ENCODE data around the gene CCND1.
A peak's percentile ranks its signal among the peaks of the same experiment; 100 is the strongest.

The CCND1 gene

GRCh38 chr11:69677749-69678148, 36.8 kb downstream of the CCND1 start:
- H3K4me3 ChIP-seq (ENCODE audit: low read depth, low read length) = no peak overlapping the region
- TF ChIP-seq, protein P1, sequence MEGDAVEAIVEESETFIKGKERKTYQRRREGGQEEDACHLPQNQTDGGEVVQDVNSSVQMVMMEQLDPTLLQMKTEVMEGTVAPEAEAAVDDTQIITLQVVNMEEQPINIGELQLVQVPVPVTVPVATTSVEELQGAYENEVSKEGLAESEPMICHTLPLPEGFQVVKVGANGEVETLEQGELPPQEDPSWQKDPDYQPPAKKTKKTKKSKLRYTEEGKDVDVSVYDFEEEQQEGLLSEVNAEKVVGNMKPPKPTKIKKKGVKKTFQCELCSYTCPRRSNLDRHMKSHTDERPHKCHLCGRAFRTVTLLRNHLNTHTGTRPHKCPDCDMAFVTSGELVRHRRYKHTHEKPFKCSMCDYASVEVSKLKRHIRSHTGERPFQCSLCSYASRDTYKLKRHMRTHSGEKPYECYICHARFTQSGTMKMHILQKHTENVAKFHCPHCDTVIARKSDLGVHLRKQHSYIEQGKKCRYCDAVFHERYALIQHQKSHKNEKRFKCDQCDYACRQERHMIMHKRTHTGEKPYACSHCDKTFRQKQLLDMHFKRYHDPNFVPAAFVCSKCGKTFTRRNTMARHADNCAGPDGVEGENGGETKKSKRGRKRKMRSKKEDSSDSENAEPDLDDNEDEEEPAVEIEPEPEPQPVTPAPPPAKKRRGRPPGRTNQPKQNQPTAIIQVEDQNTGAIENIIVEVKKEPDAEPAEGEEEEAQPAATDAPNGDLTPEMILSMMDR (IDR thresholded peaks at IDR 0.05; ENCODE audit: low read depth, low read length, missing control alignments) = no peak
- no peak for DNase-seq (ENCODE audit: low read depth)

GRCh38 chr11:69680688-69681087, 39.7 kb downstream of the CCND1 start:
- TF ChIP-seq, protein P1 (IDR thresholded peaks at IDR 0.05; ENCODE audit: low read depth, low read length, missing control alignments) = no peak

GRCh38 chr11:69682221-69682620, 41.3 kb downstream of the CCND1 start:
- no peak overlapping the region for H3K4me3 ChIP-seq (ENCODE audit: low read depth, low read length)
- TF ChIP-seq, protein P1 (IDR thresholded peaks at IDR 0.05; ENCODE audit: low read depth, low read length, missing control alignments) = no peak
- DNase-seq (ENCODE audit: low read depth) = no peak

More at GRCh38 chr11:69680688-69681087, 39.7 kb downstream of the CCND1 start:
- H3K4me3 ChIP-seq (ENCODE audit: low read depth, low read length) = no peak overlapping the region
- DNase-seq (ENCODE audit: low read depth) = no peak

DNA sequence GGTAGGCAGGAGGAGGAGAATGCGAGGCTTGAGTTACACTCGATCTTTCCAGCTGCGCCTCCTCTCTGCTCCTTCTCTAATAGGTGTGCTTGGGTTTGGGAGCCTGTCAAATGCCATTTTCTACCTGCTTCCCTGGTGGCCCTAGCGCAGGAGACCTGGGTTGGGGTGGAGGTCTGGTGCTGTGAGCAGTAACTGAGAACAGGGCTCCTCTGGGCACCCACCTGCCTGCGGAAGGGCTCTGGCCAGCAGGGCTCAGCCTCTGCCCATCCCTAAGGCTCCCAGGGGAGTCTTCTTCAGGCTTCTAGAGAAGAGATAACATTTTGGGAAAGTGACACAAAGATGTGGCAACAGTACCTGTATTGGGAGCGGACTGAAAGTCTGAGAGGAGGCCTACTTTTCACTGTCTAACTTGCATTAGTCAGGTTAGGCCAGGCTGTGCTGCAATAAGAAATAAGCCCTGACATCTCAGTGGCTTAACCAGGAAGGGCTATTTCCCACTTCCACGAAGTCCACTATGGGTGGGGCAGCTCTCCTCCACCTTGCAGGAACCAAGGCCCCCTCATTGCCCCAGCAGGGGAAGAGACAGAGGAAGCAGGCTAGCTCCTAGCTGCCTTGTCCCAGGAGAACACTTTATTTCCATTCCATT, 41.8 kb downstream of the CCND1 start:
- no peak for DNase-seq (ENCODE audit: low read depth)
- no peak overlapping the region for H3K4me3 ChIP-seq (ENCODE audit: low read depth, low read length)
- TF ChIP-seq, protein P1 (IDR thresholded peaks at IDR 0.05; ENCODE audit: low read depth, low read length, missing control alignments) = no peak

DNA sequence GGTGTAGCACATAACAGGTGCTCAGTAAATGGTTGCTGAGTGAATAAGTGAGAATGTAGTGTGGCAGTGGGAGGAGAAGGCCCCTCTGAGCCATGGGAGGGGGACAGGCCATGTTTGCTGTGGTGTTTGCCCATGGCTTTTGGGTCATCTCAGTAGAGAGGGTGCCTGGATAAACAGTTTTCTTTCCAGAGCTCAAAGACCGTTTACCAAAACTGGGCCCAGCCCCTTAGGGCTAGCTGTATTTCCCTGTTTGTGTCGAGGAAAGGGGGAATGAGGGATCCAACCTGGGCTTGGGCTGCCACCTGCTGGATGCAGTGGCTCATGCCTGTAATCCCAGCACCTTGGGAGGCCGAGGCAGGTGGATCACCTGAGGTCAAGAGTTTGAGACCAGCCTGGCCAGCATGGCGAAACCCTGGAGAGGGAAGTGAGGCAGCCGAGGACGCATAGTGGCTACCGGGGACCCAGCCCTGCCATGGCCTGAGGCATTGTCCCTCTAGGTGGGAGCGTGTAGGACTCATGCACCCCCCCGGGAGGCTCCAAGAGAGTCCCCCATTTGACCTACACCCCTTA, 42.9 kb downstream of the CCND1 start:
- H3K4me3 ChIP-seq (ENCODE audit: low read depth, low read length) = no peak overlapping the region
- no peak for DNase-seq (ENCODE audit: low read depth)
- TF ChIP-seq, protein P1 (IDR thresholded peaks at IDR 0.05; ENCODE audit: low read depth, low read length, missing control alignments) = peak; percentile 42

DNA sequence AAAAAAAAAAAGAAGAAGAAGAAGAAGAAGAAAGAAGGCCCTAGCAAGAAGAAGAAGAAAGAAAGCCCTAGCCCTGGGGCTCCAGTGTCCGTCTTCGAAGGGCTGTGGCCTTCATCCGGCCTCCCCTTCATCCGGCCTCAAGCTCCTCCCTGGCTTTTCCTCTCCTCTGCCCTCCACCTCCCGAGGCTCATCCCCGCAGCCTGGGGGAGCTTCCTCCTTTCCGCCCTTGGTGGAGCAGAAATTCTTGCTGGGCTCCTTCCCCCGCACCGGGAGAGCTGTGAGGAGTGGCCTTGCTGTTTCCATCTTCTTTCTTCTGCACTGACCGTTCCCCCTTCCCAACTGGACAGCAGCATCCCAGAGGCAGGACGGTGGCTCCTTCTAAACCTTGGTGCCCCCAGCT, 43.7 kb downstream of the CCND1 start:
- DNase-seq (ENCODE audit: low read depth) = no peak
- H3K4me3 ChIP-seq (ENCODE audit: low read depth, low read length) = no peak overlapping the region
- TF ChIP-seq, protein P1 (IDR thresholded peaks at IDR 0.05; ENCODE audit: low read depth, low read length, missing control alignments) = no peak

- TF ChIP-seq, protein P1 (IDR thresholded peaks at IDR 0.05; ENCODE audit: low read depth, low read length, missing control alignments) = no peak
- H3K4me3 ChIP-seq (ENCODE audit: low read depth, low read length) = no peak overlapping the region
Observed at GRCh38 chr11:69685348-69685747, 44.4 kb downstream of the CCND1 start.

More at GRCh38 chr11:69685348-69685747, 44.4 kb downstream of the CCND1 start:
- DNase-seq (ENCODE audit: low read depth) = no peak

Data from GM12864 (cell line).